H1 (cell line): Measurements from ENCODE around the gene CRTAP.

Source experiments
- BCL11A ChIP-seq, 2 experiments: IDR thresholded peaks; one replicate each; pipeline ENCODE4 v1.6.1; 2011; ENCODE audit warnings: low read depth in 2 of 2, low read length in 2 of 2, mild to moderate bottlenecking in 2 of 2
- JUN ChIP-seq: IDR thresholded peaks from 2 replicates; pipeline ENCODE4 v1.6.1; 2011; ENCODE audit warnings: low read depth, mild to moderate bottlenecking, improper control_type of control experiment, low read length
- JUND ChIP-seq: IDR thresholded peaks from 2 replicates; pipeline ENCODE4 v1.6.1; 2011; ENCODE audit warnings: mild to moderate bottlenecking, improper control_type of control experiment, low read length
- POLR2AphosphoS5 ChIP-seq: IDR thresholded peaks from 2 replicates; pipeline ENCODE4 v1.6.1; 2011; ENCODE audit warnings: low read depth, low read length
- SIN3A ChIP-seq, 2 experiments: IDR thresholded peaks in 1 of 2; conservative IDR thresholded peaks in 1 of 2; 2 replicates each; pipeline ENCODE4 v1.6.1; 2011 to 2012; ENCODE audit warnings: low read length in 2 of 2, improper control_type of control experiment in 1 of 2, low read depth in 1 of 2, mild to moderate bottlenecking in 1 of 2
- TCF12 ChIP-seq: IDR thresholded peaks from 2 replicates; pipeline ENCODE4 v1.6.1; 2011; ENCODE audit warnings: low read depth, mild to moderate bottlenecking, low read length
- TF ChIP-seq, protein P1 (sequence below): IDR thresholded peaks from 2 replicates; pipeline ENCODE4 v1.6.1; 2012; ENCODE audit warnings: inconsistent platforms

DNA sequence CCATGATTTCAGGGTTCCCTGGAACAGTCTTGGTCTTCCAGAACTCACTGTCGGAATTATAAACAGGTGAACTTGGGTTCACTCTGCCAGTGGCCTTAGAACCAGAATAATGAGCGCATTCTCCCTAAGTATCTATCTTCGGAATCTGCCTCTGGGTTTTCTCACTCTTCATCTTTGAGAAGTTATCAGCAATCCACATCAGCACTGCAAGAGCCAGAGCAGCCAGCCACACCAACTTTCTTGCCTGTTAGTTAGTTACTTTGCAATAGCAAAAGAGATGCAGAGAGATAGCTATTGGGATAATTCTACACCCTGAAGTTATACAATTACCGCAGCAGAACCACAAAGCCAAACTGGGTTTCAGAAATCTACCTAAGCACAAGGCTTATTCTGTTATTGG, 42.6 kb upstream of the CRTAP start:
- TF ChIP-seq JUN (no peak), POLR2AphosphoS5 (no peak), JUND (no peak), TCF12 (no peak), BCL11A (IDR thresholded peaks at IDR 0.05; ENCODE audit: low read depth in 2 of 2, low read length in 2 of 2) (no peak), SIN3A (conservative IDR thresholded peaks at IDR 0.05 in 1 of 2, IDR thresholded peaks at IDR 0.05 in 1 of 2; ENCODE audit: low read depth in 1 of 2, low read length in 2 of 2) (no peak)
- TF ChIP-seq, protein P1, sequence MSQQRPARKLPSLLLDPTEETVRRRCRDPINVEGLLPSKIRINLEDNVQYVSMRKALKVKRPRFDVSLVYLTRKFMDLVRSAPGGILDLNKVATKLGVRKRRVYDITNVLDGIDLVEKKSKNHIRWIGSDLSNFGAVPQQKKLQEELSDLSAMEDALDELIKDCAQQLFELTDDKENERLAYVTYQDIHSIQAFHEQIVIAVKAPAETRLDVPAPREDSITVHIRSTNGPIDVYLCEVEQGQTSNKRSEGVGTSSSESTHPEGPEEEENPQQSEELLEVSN: no peak
